ENCODE results near the gene MPC2. TPM values are rescaled to one million over a fixed set of nuclear protein-coding genes. Genes with fewer than 3 reads are reported as not detected.

Gene MPC2
- 61.6 and 67.9 TPM in 2 replicates for polyA plus RNA-seq (2013)

- H3K79me2 ChIP-seq (ENCODE audit: control insufficient read depth, insufficient read depth, low read length, poor library complexity) = peaks cover 16% of the 10 kb centered on the region
- H4K91ac ChIP-seq (ENCODE audit: low read depth, low read length) = peak within 1 kb of the TSS; percentile 81
- peak within 1 kb of the TSS; percentile 75 for H4K8ac ChIP-seq (ENCODE audit: low read depth, low read length)
- H3K27ac ChIP-seq (ENCODE audit: low read depth, low read length) = peak within 1 kb of the TSS; percentile 97
- H3K9ac ChIP-seq (ENCODE audit: low read length) = peak within 1 kb of the TSS; percentile 88
- peaks cover under 1 to 2% of the 10 kb centered on the region in 2 experiments for H3K36me3 ChIP-seq (ENCODE audit: control insufficient read depth in 1 of 2, insufficient read depth in 2 of 2, low read length in 2 of 2)
- H3K14ac ChIP-seq (ENCODE audit: low read length) = peak within 1 kb of the TSS; percentile 96
- H3K79me1 ChIP-seq (ENCODE audit: low read length) = peaks cover 17% of the 10 kb centered on the region
- peak within 1 kb of the TSS; percentile 73 for H2BK120ac ChIP-seq (ENCODE audit: insufficient read depth, low read length, poor library complexity)
- H3K4ac ChIP-seq (ENCODE audit: low read depth, low read length) = peak within 1 kb of the TSS; percentile 88
- H3K4me3 ChIP-seq (ENCODE audit: low read depth, low read length) = peak within 1 kb of the TSS; percentile 87
- H3K4me2 ChIP-seq (ENCODE audit: low read length) = peak within 1 kb of the TSS; percentile 84
- H2BK5ac ChIP-seq (ENCODE audit: low read depth, low read length, poor library complexity) = peak within 1 kb of the TSS; percentile 87
- H3K4me1 ChIP-seq (ENCODE audit: control insufficient read depth in 1 of 2, insufficient read depth in 2 of 2, low read length in 2 of 2) = peaks cover 0 to 2% of the 10 kb centered on the region in 2 experiments
- no peak within 1 kb of the TSS for H3K23ac ChIP-seq (ENCODE audit: low read length)
- DNase-seq = peak; percentile 43 to 66
- peak within 1 kb of the TSS; percentile 37 for H2AFZ ChIP-seq (ENCODE audit: insufficient read depth, low read length, poor library complexity)
- peak within 1 kb of the TSS; percentile 83 for H3K18ac ChIP-seq (ENCODE audit: low read length)
- H3K9me3 ChIP-seq (ENCODE audit: insufficient read depth, low read depth, low read length) = no peaks in the 10 kb centered on the region
- H2BK12ac ChIP-seq (ENCODE audit: low read length) = peak within 1 kb of the TSS; percentile 15
- peak within 1 kb of the TSS; percentile 66 for H2AK5ac ChIP-seq (ENCODE audit: low read length)
- H4K12ac ChIP-seq (ENCODE audit: low read depth, low read length) = peak within 1 kb of the TSS; percentile 78
- WGBS (ENCODE audit: extremely low coverage, insufficient coverage, insufficient read length) = no CpG with 5 or more reads among the region's 51 CpGs
- H3K27me3 ChIP-seq (ENCODE audit: insufficient read depth, low read length) = no peaks in the 10 kb centered on the region
Measured at GRCh38 chr1:167936930-167937708, at the start of gene MPC2. TSS of gene MPC2 (minus strand) at chr1:167937072. CDS start at chr1:167935841, 1,231 bp downstream.

GRCh38 chr1:167984886-167985489 lies 48.1 kb upstream of the MPC2 start:
- no peak overlapping the region for H4K12ac ChIP-seq (ENCODE audit: low read depth, low read length)
- H3K14ac ChIP-seq (ENCODE audit: low read length) = no peak overlapping the region
- peaks cover 2% of the 10 kb centered on the region for H3K79me2 ChIP-seq (ENCODE audit: control insufficient read depth, insufficient read depth, low read length, poor library complexity)
- no CpG with 5 or more reads among the region's 8 CpGs for WGBS (ENCODE audit: extremely low coverage, insufficient coverage, insufficient read length)
- H2BK12ac ChIP-seq (ENCODE audit: low read length) = no peak overlapping the region
- no peaks in the 10 kb centered on the region for H3K4me1 ChIP-seq (ENCODE audit: control insufficient read depth in 1 of 2, insufficient read depth in 2 of 2, low read length in 2 of 2)
- no peak overlapping the region for H4K91ac ChIP-seq (ENCODE audit: low read depth, low read length)
- H4K8ac ChIP-seq (ENCODE audit: low read depth, low read length) = no peak overlapping the region
- no peak overlapping the region for H3K23ac ChIP-seq (ENCODE audit: low read length)
- no peak overlapping the region for H2BK120ac ChIP-seq (ENCODE audit: insufficient read depth, low read length, poor library complexity)
- no peak overlapping the region for H3K4me3 ChIP-seq (ENCODE audit: low read depth, low read length)
- no peak overlapping the region for H3K27ac ChIP-seq (ENCODE audit: low read depth, low read length)
- no peak overlapping the region for H2BK5ac ChIP-seq (ENCODE audit: low read depth, low read length, poor library complexity)
- no peak overlapping the region for H2AK5ac ChIP-seq (ENCODE audit: low read length)
- no peaks in the 10 kb centered on the region for H3K9me3 ChIP-seq (ENCODE audit: insufficient read depth, low read depth, low read length)
- peak; percentile 7 to 10 for DNase-seq
- no peak overlapping the region for H3K4me2 ChIP-seq (ENCODE audit: low read length)
- no peak overlapping the region for H3K18ac ChIP-seq (ENCODE audit: low read length)
- H3K36me3 ChIP-seq (ENCODE audit: control insufficient read depth in 1 of 2, insufficient read depth in 2 of 2, low read length in 2 of 2) = peaks cover 2 to 7% of the 10 kb centered on the region in 2 experiments
- H3K79me1 ChIP-seq (ENCODE audit: low read length) = no peaks in the 10 kb centered on the region
- no peak overlapping the region for H2AFZ ChIP-seq (ENCODE audit: insufficient read depth, low read length, poor library complexity)
- no peak overlapping the region for H3K9ac ChIP-seq (ENCODE audit: low read length)
- H3K27me3 ChIP-seq (ENCODE audit: insufficient read depth, low read length) = no peaks in the 10 kb centered on the region
- no peak overlapping the region for H3K4ac ChIP-seq (ENCODE audit: low read depth, low read length)

DNA sequence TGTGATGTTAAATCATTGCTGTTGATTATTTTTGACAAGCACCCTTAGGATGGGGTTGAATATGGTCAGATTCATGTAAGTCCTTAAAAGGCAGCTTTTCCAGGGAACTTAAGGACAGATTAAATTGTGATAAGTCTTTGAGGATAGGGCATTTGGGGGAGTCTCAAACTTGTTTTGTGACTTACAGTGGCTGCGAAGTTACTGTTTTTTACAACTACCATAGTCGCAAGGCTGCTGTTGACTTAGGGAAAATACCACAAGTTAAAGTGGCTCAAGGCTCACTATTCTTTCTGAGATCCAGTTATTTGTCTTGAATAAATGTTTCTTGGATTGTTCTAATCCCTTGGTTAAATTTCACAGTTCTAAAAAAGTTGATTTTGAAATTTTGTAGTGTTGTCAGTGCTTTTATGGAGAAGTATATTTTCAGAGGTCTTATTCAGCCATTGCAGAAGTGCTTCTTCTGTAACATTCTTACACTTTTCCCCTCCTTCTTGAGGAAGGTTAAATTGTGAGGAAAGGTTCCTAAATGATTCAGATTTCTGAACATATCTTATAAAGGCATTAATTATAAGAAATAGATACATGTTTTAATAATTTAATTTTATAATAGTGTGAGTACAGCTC lies 47.0 kb upstream of the MPC2 start:
- Histone ChIP-seq H4K8ac (ENCODE audit: low read depth, low read length) (no peak overlapping the region), H3K9me3 (ENCODE audit: insufficient read depth, low read depth, low read length) (no peaks in the 10 kb centered on the region), H3K36me3 (ENCODE audit: control insufficient read depth in 1 of 2, insufficient read depth in 2 of 2, low read length in 2 of 2) (peaks cover 2 to 11% of the 10 kb centered on the region in 2 experiments), H3K9ac (ENCODE audit: low read length) (no peak overlapping the region), H4K91ac (ENCODE audit: low read depth, low read length) (no peak overlapping the region), H2AFZ (ENCODE audit: insufficient read depth, low read length, poor library complexity) (no peak overlapping the region), H2BK12ac (ENCODE audit: low read length) (no peak overlapping the region), H3K18ac (ENCODE audit: low read length) (no peak overlapping the region), H4K12ac (ENCODE audit: low read depth, low read length) (no peak overlapping the region), H3K4me1 (ENCODE audit: control insufficient read depth in 1 of 2, insufficient read depth in 2 of 2, low read length in 2 of 2) (no peaks in the 10 kb centered on the region), H3K79me2 (ENCODE audit: control insufficient read depth, insufficient read depth, low read length, poor library complexity) (peaks cover 2% of the 10 kb centered on the region), H3K4me2 (ENCODE audit: low read length) (no peak overlapping the region), H3K4me3 (ENCODE audit: low read depth, low read length) (no peak overlapping the region), H2AK5ac (ENCODE audit: low read length) (no peak overlapping the region), H3K27me3 (ENCODE audit: insufficient read depth, low read length) (no peaks in the 10 kb centered on the region), H2BK5ac (ENCODE audit: low read depth, low read length, poor library complexity) (no peak overlapping the region), H2BK120ac (ENCODE audit: insufficient read depth, low read length, poor library complexity) (no peak overlapping the region), H3K4ac (ENCODE audit: low read depth, low read length) (no peak overlapping the region), H3K23ac (ENCODE audit: low read length) (no peak overlapping the region), H3K79me1 (ENCODE audit: low read length) (no peaks in the 10 kb centered on the region), H3K27ac (ENCODE audit: low read depth, low read length) (no peak overlapping the region), H3K14ac (ENCODE audit: low read length) (no peak overlapping the region)
- WGBS (ENCODE audit: extremely low coverage, insufficient coverage, insufficient read length) = no CpG with 5 or more reads among the region's 2 CpGs
- no peak for DNase-seq

- WGBS (ENCODE audit: extremely low coverage, insufficient coverage, insufficient read length) = no CpG with 5 or more reads among the region's 9 CpGs
Measured at GRCh38 chr1:167981933-167982332, 45.1 kb upstream of the MPC2 start.

More at GRCh38 chr1:167981933-167982332, 45.1 kb upstream of the MPC2 start:
- peak overlapping the region; percentile 76 for H3K4ac ChIP-seq (ENCODE audit: low read depth, low read length)
- no peak overlapping the region for H2AK5ac ChIP-seq (ENCODE audit: low read length)
- peak overlapping the region; percentile 53 for H3K18ac ChIP-seq (ENCODE audit: low read length)
- no peak overlapping the region for H3K23ac ChIP-seq (ENCODE audit: low read length)
- no peak overlapping the region for H3K27ac ChIP-seq (ENCODE audit: low read depth, low read length)
- no peak overlapping the region for H3K9ac ChIP-seq (ENCODE audit: low read length)
- H3K4me3 ChIP-seq (ENCODE audit: low read depth, low read length) = no peak overlapping the region
- H3K36me3 ChIP-seq (ENCODE audit: control insufficient read depth in 1 of 2, insufficient read depth in 2 of 2, low read length in 2 of 2) = peaks cover 5 to 11% of the 10 kb centered on the region in 2 experiments
- no peak overlapping the region for H2AFZ ChIP-seq (ENCODE audit: insufficient read depth, low read length, poor library complexity)
- H4K12ac ChIP-seq (ENCODE audit: low read depth, low read length) = no peak overlapping the region
- H4K8ac ChIP-seq (ENCODE audit: low read depth, low read length) = no peak overlapping the region
- H2BK12ac ChIP-seq (ENCODE audit: low read length) = no peak overlapping the region
- no peak overlapping the region for H3K14ac ChIP-seq (ENCODE audit: low read length)
- no peaks in the 10 kb centered on the region for H3K27me3 ChIP-seq (ENCODE audit: insufficient read depth, low read length)
- no peak overlapping the region for H4K91ac ChIP-seq (ENCODE audit: low read depth, low read length)
- H3K4me1 ChIP-seq (ENCODE audit: control insufficient read depth in 1 of 2, insufficient read depth in 2 of 2, low read length in 2 of 2) = no peaks in the 10 kb centered on the region
- no peak overlapping the region for H2BK120ac ChIP-seq (ENCODE audit: insufficient read depth, low read length, poor library complexity)
- peaks cover 2% of the 10 kb centered on the region for H3K79me2 ChIP-seq (ENCODE audit: control insufficient read depth, insufficient read depth, low read length, poor library complexity)
- no peak for DNase-seq
- no peak overlapping the region for H3K4me2 ChIP-seq (ENCODE audit: low read length)
- H2BK5ac ChIP-seq (ENCODE audit: low read depth, low read length, poor library complexity) = no peak overlapping the region
- no peaks in the 10 kb centered on the region for H3K9me3 ChIP-seq (ENCODE audit: insufficient read depth, low read depth, low read length)
- no peaks in the 10 kb centered on the region for H3K79me1 ChIP-seq (ENCODE audit: low read length)
